Activated CD4-positive, alpha-beta T cell treated with anti-CD3 and anti-CD28 coated beads, Interleukin-2, Interleukin-4, amounts not matched to agents 100 ng/mL and 50 ng/mL, durations not matched to agents 16 hours and 8 hours (primary cell): Measurements from ENCODE around the gene CES4A.
A peak's percentile ranks its signal among the peaks of the same experiment; 100 is the strongest.
"Not testable (repeated sequence)": the region's sequence is repeated elsewhere in the genome, so short reads cannot be mapped to it uniquely, and the experiment has no call there.

Experiments used
- DNase-seq: peaks from one replicate; pipeline ENCODE4 v3.0.0-alpha.2; 2020; ENCODE audit warnings: low spot score

Gene CES4A

DNA sequence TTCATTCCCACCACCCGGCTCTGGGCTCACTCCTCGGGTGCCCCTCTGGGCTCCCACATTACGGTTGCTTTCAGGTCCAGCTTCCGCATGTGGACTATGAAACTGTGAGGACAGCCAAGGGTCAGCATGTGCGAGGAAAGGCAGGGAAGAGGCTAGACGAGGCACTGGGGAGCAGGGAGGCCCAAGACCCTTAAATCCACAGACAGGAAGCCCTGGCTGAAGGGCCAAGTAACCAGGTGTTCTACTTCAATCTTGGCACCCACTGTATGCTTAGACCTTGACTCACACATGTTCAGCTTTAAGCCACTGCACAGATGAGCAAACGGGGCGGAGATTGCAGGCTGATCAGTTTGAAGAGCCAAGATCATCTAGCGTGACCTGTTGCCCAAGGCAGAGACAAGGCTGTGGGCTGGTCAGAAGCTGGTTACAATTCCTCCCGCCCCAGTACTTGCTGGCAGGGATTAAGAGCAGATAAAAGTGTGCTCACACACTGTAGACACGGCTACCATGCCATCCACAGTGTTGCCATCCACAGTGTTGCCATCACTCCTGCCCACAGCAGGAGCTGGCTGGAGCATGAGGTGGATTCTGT lies at the start of gene CES4A:
Gene CES4A (plus strand): TSS at position 393 of the 592 bp plus-strand sequence. CDS start 184 bp downstream, at position 577.
- no peak for DNase-seq

DNA sequence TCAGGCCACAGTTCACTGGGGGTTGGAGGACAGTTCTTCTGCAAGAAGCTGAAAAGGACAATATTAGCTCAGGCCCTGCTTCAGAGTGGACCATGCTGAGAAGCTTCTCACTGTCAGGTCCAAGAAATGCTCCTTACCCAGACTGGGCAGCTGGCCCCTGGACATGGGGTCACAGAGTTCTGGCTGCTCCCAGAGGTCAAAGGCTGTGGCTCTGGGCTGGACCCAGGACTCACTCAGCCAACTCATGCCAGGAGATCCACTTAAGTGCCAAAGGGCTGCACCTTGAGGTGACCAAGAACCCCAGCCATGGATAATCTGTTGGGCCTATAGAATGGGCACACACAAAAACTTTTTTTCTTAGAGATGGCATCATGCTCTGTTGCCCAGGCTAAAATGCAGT lies 49.0 kb upstream of the CES4A start:
- no peak for DNase-seq

DNA sequence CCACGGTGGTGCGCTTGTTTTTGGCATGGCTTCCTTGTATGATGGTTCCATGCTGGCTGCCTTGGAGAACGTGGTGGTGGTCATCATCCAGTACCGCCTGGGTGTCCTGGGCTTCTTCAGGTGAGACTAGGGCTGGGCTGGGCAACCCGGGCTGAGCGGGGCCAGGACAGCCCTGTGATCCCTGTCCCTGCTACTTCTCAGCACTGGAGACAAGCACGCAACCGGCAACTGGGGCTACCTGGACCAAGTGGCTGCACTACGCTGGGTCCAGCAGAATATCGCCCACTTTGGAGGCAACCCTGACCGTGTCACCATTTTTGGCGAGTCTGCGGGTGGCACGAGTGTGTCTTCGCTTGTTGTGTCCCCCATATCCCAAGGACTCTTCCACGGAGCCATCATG lies 48.2 kb upstream of the CES4A start:
- no peak for DNase-seq

DNA sequence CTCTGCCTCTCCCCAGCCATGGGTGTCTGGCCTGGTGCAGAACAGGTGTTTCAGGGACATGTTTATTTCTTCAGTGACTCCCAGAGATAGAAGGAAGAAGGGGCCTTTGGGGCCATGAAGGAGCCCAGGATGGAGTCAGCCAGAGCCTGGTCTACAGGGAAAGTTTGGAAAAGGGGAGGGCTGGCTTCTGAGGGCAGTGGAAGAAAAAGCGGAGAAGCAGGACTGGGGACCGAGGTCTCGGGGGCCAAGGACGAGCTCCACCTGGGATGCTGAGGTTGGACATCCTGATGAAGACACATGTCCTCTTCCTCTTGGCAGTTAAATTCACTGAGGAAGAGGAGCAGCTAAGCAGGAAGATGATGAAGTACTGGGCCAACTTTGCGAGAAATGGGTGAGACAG lies 45.4 kb upstream of the CES4A start:
- DNase-seq, result no peak

DNA sequence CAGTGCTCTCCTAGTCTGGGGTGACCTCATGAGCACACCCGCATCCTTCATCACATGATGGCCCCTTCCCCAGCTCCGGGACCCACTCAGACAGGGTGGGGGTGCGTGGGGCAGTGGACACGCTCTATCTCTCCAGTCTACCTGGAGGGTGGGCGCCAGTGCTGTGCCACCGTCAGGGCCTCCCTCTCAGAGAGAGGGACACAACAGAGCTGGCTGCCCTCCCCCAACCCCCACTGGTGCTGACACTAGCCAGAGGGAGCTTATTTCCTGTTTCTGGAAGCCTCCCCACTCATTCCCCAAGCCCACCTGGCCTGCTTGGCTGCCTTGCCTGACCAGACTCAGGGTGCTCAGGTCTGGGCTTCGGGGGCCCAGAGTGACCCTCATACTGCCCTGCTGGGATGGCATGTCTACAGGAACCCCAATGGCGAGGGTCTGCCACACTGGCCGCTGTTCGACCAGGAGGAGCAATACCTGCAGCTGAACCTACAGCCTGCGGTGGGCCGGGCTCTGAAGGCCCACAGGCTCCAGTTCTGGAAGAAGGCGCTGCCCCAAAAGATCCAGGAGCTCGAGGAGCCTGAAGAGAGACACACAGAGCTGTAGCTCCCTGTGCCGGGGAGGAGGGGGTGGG lies 44.8 kb upstream of the CES4A start:
- no peak for DNase-seq

- no peak for DNase-seq
These were observed 44.3 kb upstream of the CES4A start for GRCh38 chr16:66944054-66944441.

GRCh38 chr16:66944971-66945370 lies 43.4 kb upstream of the CES4A start:
- not testable (repeated sequence) for DNase-seq

- no peak for DNase-seq
These were observed 42.5 kb upstream of the CES4A start for GRCh38 chr16:66945939-66946338.

DNA sequence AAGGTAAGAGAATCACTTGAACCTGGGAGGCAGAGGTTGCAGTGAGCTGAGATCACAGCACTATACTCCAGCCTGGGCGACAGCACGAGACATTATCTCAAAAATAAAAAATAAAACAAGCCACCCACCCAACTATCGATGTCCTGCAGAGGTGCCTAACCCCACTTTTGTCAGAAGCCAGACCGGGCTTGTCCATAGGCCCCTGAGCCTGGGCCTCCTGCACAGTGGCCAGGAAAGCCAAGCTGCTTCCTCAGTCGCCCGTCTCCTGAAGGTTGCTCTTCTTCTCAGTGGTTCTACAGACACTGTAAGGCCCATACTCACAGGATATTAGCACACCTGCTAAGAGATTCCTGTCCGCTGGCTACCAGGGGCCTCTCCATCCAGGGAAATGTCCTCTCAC lies 41.8 kb upstream of the CES4A start:
- no peak for DNase-seq

DNA sequence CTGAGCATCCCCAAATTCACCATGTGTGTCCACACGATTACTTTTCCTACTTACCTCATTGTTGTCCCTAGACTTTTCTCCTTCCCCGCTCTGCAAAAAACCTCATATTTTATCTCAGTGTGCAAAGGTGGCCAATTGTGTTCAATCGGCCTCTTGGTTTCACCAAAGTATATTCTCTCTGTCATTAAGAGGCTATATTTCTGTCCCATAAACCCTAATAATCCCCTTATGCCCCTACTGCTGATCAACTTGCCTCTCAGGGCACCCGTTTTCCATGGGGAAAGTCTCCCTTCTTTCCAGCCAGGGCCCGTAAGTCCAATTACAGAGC lies 41.5 kb upstream of the CES4A start:
- DNase-seq, result no peak

DNA sequence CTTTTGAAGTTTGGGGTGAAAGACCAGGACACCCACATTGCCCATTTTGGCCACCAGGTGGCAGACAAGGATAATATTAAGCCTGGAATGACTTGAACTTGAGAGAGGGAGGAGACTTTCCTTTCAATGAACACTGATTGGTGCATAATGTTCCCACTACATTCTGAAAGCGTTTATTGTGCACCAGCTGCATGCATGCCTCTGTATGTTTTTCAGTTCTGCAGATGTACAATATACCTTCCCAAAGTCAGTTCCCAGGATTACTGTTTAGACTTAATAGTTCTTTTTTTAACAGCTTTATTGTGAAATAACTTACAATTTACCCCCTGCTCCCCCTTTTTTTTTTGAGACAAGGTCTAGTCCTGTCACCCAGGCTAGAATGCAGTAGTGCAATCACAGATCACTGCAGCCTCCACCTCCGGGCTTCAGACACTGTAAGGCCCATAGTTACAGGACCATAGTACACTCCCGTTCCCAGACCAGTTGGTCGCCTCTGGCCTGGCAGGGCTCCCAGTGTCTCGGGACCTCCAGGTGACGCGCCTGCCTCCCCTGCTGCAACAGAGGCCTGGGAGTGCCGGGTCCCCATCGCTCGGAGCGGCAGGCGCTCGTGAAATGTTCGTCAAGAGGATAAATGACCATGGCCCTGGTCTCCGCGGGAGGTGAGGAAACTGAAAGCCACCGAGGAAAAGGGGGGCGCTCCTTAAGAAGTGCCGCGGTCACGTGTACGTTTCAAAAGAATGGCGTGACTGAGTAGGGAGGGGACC lies 40.9 kb upstream of the CES4A start:
- DNase-seq, result peak; percentile 93

DNA sequence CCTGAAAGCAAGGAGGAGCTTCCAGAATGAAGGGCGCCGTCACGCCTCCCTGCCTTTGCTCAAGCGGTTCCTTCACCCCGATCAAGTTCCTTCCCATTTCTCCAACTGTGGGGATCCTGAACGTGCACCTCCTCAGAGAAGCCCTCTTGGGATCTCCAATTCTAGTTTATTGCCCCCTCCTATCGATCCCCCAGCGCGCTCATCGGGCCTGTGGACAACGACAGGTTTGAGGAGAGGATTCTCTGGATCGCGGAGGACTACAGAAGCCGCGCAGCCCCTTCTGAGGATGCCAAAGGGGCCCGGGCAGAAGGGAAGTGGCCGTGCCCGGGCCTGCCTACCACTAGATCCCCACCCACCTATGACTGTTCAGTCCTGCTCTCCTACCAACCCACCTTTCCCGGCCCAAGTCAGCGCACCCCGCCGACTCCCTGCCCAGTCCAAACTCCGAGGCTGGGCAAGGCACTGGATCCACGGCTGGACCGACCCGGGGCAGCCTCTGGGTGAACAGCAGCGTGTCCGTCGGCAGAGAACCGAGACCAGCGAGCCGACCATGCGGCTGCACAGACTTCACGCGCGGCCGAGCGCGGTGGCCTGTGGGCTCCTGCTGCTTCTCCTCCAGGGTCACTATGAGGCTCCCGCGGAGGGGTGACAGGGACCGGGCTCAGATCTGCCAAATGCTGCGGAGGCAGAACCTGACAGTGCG lies 40.1 kb upstream of the CES4A start:
- no peak for DNase-seq

- DNase-seq, result no peak
These were observed 39.6 kb upstream of the CES4A start for GRCh38 chr16:66948837-66949225.

- DNase-seq, result no peak
These were observed 38.9 kb upstream of the CES4A start for GRCh38 chr16:66949472-66949871.

DNA sequence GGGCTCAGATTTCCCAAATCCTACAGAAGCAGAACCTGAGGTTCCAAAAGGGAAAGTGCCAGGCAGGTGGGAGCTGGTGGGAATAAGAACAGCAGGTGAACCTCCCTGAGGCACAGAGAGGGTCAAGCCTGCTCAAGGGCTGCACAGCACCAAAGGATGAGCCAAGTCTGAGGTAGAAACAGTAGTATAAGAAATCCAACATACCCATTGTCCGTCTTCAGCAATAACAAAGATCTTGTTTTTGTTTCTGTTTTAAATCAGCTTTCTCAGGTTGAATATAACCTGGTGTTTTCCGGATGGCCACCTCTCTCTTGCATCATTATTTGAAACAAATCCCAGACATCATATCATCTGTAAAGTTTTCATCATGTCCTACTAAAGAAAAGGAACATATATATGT lies 38.0 kb upstream of the CES4A start:
- DNase-seq, result peak; percentile 42

GRCh38 chr16:66950971-66951790 lies 37.2 kb upstream of the CES4A start:
- DNase-seq, result no peak

DNA sequence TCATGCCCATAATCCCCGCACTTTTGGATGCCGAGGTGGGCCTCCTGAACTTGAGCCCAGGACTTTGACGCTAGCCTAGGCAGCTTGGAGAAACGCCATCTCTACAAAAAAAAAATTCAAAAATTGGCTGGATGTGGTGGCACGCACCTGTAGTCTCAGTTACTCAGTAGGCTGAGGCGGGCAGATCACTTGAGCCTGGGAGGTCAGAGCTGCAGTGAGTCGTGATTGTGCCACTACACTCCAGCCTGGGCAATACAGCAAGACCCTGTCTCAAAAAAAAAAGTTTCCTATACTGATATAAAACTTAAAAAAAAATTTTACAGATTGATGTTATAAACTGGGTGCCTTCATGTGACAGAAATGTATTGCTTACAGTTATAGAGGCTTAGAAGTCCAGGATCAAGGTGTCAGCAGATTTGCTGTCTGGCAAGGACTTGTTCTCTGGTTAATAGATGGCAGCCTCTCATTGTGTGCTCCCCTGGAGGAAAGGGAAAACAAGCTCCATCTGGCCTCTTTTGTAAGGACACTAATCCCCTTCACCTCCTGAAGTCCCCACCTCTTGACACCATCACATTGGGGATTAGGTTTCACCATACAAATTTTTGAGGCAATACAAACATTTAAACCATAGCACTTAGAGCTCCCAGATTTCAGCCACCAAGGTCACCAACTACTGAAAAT lies 35.8 kb upstream of the CES4A start:
- DNase-seq, result no peak

DNA sequence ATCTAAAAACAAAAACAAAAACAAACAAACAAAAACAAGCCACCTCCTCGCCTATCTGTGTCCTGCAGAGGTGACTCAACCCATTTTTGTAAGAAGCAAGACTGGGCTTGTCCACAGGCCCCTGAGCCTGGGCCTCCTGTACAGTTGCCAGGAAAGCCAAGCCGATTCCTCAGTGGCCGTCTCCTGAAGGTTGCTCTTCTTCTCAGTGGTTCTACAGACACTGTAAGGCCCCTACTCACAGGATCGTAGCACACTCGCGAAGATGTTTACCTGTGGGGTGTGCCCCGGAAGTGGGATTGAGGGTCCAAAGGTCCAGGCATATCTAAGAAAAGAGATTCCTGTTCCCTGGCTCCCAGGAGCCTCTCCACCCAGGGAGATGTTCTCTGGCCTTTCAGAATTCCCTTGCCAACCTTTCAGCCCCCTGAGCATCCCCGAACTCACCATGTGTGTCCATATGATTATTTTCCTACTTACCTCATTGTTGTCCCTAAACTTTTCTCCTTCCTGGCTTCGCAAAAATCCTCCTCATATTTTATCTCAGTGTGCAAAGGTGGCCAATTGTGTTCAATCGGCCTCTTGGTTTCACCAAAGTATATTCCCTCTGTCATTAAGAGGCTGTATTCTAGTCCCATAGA lies 34.8 kb upstream of the CES4A start:
- no peak for DNase-seq

DNA sequence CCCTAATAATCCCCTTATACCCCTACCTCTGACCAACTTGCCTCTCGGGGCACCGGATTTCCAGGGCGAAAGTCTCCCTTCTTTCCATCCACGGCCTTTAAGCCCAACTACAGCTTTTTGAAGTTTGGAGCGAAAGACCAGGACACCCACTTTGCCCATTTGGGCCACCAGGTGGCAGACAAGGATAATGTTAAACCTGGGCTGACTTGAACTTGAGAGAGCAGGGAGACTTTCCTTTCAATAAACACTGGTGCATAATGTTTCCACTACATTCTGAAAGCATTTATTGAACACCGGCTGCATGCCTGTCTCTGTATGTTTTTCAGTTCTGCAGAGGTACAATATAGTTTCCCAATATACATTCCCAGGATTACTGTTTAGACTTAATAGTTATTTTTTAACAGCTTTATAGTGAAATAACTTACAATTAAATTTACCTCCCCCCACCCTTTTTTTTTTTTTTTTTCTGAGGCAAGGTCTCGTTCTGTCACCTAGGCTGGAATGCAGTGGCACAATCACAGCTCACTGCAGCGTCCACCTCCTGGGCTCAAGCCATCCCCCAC lies 34.2 kb upstream of the CES4A start:
- DNase-seq, result peak; percentile 85

- not testable (repeated sequence) for DNase-seq
These were observed 32.8 kb upstream of the CES4A start for GRCh38 chr16:66955363-66956153.
